Uterus (tissue), 4 donors: ENCODE results near the gene LRCH3. TPM values are rescaled to one million over a fixed set of nuclear protein-coding genes. Genes with fewer than 3 reads are reported as not detected.

Experiments used
- DNase-seq, 2 donors: peaks; one replicate each; pipeline ENCODE4 v3.0.0-alpha.2; 2019 to 2020
- H3K27ac ChIP-seq, 2 donors: fragments of 200-600 bp; sonication (generic); 1 replicate in 1 of 2; 2 replicates in 1 of 2; pipeline ENCODE4 v1.5.1; 2016 to 2018
- H3K27me3 ChIP-seq, 2 donors: fragments of 200-600 bp; sonication (generic); one replicate each; pipeline ENCODE4 v1.5.1; 2018 to 2019; ENCODE audit warnings: control low read depth in 1 of 2
- H3K36me3 ChIP-seq, 2 donors: fragments of 200-600 bp; sonication (generic); one replicate each; pipeline ENCODE4 v1.5.1; 2019; ENCODE audit warnings: control low read depth in 1 of 2
- H3K4me1 ChIP-seq, 2 donors: fragments of 200-600 bp; sonication (generic); one replicate each; pipeline ENCODE4 v1.5.1; 2018 to 2019; ENCODE audit warnings: control low read depth in 1 of 2
- H3K4me3 ChIP-seq, 2 donors: fragments of 200-600 bp; sonication (generic); 1 replicate in 1 of 2; 2 replicates in 1 of 2; pipeline ENCODE4 v1.5.1; 2018 to 2019; ENCODE audit warnings: mild to moderate bottlenecking in 1 of 2
- H3K9me3 ChIP-seq, 2 donors: fragments of 200-600 bp; sonication (generic); one replicate each; pipeline ENCODE4 v1.5.1; 2019; ENCODE audit warnings: control low read depth in 1 of 2
- POLR2A ChIP-seq, 2 donors: fragments of 450-650 bp; IDR thresholded peaks; one replicate each; pipeline ENCODE4 v1.6.1; 2016; ENCODE audit warnings: antibody characterized with exemption in 2 of 2, mild to moderate bottlenecking in 1 of 2, moderate library complexity in 1 of 2
- intact Hi-C: fragments of 100-400 bp; cut with DNase I; formaldehyde crosslinking; loops from one replicate; pipeline ENCODE4 v1.15.1; 2023; ENCODE audit warnings: low total_unique reads
- total RNA-seq, 4 donors: library from RNA; depleted of rRNA in 3 of 4; stranded (reverse); fragments of >200 nt in 3 of 4; gene quantifications; one replicate each; pipeline versions ENCODE4 v1.1.0 to v1.2.4, GENCODE V29; 2014 to 2023
- TF ChIP-seq, protein P1 (sequence below), 4 experiments: fragments of 200-600 bp in 2 of 4; fragments of 450-650 bp in 2 of 4; sonication (generic) in 2 of 4; IDR thresholded peaks; one replicate each; pipeline ENCODE4 v1.5.1; 2016 to 2019; ENCODE audit warnings: antibody characterized with exemption in 4 of 4, mild to moderate bottlenecking in 2 of 4, moderate library complexity in 1 of 4
- donor health status: DM: yes; HTN: yes; CAD: no.

Gene LRCH3
- total RNA-seq, 4 donors from 2014 or later = 73.5 to 108 (median 100) TPM

DNA sequence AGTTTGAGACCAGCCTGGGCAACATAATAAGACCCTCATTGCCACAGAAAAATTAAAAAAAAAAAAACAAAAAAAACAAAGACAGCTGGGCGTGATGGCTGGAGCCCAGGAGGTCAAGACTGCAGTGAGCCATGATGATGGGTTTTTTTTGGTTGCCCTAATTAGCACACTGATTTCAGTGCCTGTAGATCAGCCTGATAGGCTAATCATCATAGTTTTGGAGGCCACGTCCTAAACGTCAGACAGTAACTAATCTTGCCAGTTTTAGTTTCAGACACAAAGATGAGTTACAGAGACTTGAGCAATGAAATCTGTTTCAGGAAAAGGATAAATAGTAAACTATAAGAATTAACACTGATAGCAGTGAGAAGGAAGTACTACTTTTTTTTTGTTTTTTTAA is 55.4 kb downstream of the LRCH3 start:
- Histone ChIP-seq H3K36me3 (no peaks in the 10 kb centered on the region), H3K4me3 (no peak overlapping the region), H3K9me3 (no peaks in the 10 kb centered on the region), H3K4me1 (no peaks in the 10 kb centered on the region), H3K27me3 (no peaks in the 10 kb centered on the region), H3K27ac (no peak overlapping the region)
- no peak for TF ChIP-seq POLR2A (IDR thresholded peaks at IDR 0.05)
- TF ChIP-seq, protein P1, sequence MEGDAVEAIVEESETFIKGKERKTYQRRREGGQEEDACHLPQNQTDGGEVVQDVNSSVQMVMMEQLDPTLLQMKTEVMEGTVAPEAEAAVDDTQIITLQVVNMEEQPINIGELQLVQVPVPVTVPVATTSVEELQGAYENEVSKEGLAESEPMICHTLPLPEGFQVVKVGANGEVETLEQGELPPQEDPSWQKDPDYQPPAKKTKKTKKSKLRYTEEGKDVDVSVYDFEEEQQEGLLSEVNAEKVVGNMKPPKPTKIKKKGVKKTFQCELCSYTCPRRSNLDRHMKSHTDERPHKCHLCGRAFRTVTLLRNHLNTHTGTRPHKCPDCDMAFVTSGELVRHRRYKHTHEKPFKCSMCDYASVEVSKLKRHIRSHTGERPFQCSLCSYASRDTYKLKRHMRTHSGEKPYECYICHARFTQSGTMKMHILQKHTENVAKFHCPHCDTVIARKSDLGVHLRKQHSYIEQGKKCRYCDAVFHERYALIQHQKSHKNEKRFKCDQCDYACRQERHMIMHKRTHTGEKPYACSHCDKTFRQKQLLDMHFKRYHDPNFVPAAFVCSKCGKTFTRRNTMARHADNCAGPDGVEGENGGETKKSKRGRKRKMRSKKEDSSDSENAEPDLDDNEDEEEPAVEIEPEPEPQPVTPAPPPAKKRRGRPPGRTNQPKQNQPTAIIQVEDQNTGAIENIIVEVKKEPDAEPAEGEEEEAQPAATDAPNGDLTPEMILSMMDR (IDR thresholded peaks at IDR 0.05) = no peak
- intact Hi-C loops = no loop called here
- DNase-seq = no peak

DNA sequence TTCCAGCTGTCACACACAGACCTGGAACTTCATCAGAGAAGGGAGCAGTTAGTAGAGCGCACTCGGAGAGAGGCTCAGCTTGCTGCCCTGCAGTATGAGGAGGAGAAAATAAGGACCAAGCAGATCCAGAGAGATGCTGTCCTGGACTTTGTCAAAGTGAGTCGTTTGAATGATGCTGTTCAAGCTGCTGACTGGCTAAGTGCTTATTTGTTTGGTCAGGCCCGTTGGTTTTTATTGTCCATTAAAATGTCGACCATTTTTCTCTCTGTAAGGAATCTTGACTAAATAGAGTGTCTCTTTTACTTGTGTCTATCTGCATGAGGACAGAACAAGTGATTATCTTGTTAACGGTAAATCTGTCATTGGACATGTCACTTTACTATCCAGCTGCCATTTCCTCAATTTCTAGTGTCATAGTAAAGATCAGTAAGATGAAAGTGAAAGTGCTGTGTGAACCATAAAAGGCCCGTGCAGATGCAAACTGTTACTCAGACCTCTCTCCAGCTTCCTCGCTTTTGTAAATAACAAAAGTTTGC is 56.9 kb downstream of the LRCH3 start:
- no peaks in the 10 kb centered on the region for H3K27me3 ChIP-seq
- TF ChIP-seq, protein P1 (IDR thresholded peaks at IDR 0.05) = no peak
- no peak for TF ChIP-seq POLR2A (IDR thresholded peaks at IDR 0.05)
- no peak for DNase-seq
- peak overlapping the region; percentile 0 to 8 for H3K4me3 ChIP-seq
- peak overlapping the region; percentile 22 to 71 for H3K27ac ChIP-seq
- H3K4me1 ChIP-seq = no peaks in the 10 kb centered on the region
- H3K9me3 ChIP-seq = no peaks in the 10 kb centered on the region
- intact Hi-C loops = no loop called here
- H3K36me3 ChIP-seq = no peaks in the 10 kb centered on the region

DNA sequence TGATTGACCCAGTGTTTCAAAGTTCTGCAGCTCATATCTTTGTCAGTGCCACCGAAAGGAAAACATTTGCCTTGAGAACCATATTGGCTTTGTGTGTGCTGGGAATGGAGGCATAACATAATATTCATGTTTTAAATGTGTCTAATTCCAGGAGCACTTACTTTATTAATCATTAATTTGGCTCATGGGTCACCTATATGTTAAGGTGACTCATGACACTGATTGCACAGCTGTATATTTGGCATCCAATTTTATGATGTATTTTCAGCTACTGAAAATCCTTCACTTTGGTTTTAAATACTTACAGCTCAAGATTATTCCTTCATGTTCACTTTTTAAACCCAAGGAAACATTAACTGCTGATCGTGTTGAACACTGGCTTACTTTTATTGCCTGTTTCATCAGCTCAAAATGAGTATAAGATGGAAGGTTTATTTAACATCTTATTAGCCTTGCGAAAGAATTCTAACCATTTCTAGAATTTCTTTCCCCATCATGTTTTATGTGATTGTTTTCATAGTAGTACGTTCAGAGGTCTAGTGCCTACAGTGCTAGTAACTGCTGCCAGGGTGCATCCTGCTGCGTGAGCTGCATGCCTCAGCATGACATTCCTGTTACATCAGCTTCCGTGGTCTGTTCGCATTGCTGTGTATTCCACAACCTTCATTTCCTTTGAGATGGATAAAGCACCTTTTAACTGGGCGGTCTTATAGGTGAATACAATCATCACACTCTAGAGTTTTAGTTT is 63.7 kb downstream of the LRCH3 start:
- H3K27me3 ChIP-seq = no peaks in the 10 kb centered on the region
- TF ChIP-seq, protein P1 (IDR thresholded peaks at IDR 0.05) = no peak
- TF ChIP-seq POLR2A (IDR thresholded peaks at IDR 0.05) = no peak
- H3K4me3 ChIP-seq = no peak overlapping the region
- no peaks in the 10 kb centered on the region for H3K9me3 ChIP-seq
- H3K4me1 ChIP-seq = no peaks in the 10 kb centered on the region
- H3K27ac ChIP-seq = no peak overlapping the region
- DNase-seq = no peak
- H3K36me3 ChIP-seq = no peaks in the 10 kb centered on the region
- intact Hi-C loops = no loop called here

DNA sequence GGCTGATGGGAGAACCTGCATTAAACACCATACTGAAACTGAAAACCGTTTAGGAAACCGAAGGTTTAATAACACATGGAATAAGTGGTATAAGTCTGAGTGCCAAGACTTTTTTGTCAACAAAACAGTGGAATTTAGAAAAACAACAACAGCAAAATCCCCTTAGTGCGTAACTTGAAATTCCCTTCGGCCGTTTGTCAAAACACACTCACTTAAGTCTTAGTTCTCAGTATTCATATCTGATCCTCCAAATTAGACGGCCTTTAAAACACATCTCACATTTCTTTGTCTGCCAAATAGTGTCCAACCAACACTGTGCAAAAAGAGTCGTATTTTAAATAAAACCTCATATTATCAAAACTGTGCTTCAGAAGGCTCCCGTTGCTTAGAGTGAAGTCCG is 64.5 kb downstream of the LRCH3 start:
- DNase-seq = no peak
- Histone ChIP-seq H3K9me3 (no peaks in the 10 kb centered on the region), H3K27ac (no peak overlapping the region), H3K36me3 (no peaks in the 10 kb centered on the region), H3K27me3 (no peaks in the 10 kb centered on the region), H3K4me1 (no peaks in the 10 kb centered on the region), H3K4me3 (no peak overlapping the region)
- TF ChIP-seq, protein P1 (IDR thresholded peaks at IDR 0.05) = no peak
- no peak for TF ChIP-seq POLR2A (IDR thresholded peaks at IDR 0.05)
- intact Hi-C loops = no loop called here

DNA sequence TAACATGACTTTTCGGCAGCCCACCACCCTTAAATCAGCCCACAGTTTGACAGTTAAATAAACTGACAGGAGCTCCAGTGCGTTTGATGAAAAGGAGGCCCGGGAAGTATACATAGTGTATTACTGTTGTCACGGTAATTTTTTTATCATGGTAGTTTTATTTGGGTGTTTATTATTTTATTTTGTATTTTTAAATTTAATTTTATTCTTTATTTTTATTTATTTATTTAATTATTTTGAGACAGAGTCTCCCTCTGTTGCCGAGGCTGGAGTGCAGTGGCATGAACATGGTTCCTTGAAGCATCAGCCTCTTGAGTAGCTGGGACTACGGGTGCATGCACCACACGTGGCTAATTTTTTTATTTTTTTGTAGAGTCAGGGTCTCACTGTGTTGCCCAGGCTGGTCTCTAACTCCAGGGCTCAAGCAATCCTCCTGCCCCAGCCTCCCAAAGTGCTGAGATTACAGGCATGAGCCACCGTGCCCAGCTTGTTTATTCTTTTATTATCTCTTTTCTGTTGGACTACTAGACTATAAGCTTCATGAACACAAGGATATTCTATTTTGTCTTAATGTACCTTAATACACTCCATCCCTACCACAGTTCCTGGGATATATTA is 65.3 kb downstream of the LRCH3 start:
- no peaks in the 10 kb centered on the region for H3K4me1 ChIP-seq
- no peaks in the 10 kb centered on the region for H3K9me3 ChIP-seq
- no peaks in the 10 kb centered on the region for H3K36me3 ChIP-seq
- no peak for DNase-seq
- H3K27ac ChIP-seq = no peak overlapping the region
- no peaks in the 10 kb centered on the region for H3K27me3 ChIP-seq
- intact Hi-C loops = no loop called here
- no peak overlapping the region for H3K4me3 ChIP-seq
- TF ChIP-seq, protein P1 (IDR thresholded peaks at IDR 0.05) = no peak
- TF ChIP-seq POLR2A (IDR thresholded peaks at IDR 0.05) = no peak
